Measurements from ENCODE around the gene SAMD4B.
"Not testable (repeated sequence)": the region's sequence is repeated elsewhere in the genome, so short reads cannot be mapped to it uniquely, and the experiment has no call there.

SAMD4B gene

DNA sequence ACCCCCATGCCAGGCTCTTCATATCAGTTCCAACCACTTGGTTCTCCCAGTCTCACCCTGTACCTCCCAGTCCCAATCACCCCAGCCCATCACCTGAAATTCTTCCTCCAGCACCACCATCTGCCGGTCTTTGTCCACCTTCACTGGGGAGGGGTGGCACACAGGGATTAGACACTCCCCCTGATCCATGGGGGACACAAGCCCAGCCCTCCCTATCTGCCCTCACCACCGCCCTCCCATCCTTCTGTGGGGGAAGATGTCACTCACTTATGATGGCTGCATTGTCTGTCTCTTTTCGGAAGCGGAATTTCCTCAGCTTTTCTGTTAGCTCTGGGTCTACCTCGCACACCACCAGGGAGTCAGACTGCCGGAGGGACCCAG is 7.1 kb upstream of the SAMD4B start:
- DNase-seq: no peak

DNA sequence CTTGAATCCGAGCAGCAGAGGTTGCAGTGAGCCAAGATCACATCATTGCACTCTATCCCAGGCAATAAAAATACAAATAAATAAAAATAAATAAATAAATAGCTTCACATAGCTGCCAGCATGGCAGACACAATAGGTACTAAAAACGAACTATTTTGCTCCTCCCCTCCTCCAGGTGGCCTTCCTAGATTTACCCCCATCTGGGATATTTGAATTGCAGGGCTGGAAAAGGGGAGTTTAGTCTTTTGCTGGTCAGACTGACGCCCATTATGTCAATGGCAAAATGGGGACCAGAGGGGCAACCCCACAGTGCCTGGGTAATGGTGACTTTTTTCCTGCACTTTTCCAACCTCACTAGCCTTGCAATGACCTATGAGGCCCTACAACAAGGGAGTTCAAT is 5.7 kb upstream of the SAMD4B start:
- DNase-seq: no peak

DNA sequence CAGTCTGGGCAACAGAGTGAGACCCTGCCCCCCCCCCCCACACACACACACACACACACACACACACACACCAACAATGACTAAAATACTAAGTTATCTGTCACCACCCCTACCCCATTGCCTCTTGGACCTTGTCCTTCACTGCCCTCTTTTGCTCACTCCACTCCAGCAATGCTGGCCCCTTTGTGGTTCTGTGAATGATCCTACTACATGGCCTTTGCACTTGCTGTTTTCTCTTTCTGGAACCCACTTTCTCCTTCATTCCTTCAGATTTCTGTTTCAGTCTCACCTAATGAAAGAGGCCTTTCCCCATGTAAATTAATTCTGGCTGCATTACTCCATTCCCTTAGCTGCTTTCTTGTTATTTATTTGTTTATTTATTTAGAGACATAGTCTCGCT is 2.5 kb upstream of the SAMD4B start:
- DNase-seq: no peak

DNA sequence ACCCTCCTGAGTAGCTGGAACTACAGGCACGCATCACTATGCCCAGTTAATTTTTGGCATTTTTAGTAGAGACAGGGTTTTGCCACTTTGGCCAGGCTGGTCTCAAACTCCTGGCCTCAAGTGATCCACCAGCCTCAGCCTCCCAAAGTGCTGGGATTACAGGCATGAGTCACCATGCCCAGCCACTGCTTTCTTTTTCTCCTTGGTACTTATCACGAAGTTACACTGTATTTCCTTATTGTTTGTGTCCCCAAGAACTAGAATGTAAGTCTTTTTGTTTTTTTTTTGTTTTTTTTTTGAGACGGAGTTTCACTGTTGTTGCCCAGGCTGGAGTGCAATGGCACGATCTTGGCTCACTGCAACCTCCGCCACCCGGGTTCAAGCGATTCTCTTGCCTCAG is 2.1 kb upstream of the SAMD4B start:
- not testable (repeated sequence) for DNase-seq

DNA sequence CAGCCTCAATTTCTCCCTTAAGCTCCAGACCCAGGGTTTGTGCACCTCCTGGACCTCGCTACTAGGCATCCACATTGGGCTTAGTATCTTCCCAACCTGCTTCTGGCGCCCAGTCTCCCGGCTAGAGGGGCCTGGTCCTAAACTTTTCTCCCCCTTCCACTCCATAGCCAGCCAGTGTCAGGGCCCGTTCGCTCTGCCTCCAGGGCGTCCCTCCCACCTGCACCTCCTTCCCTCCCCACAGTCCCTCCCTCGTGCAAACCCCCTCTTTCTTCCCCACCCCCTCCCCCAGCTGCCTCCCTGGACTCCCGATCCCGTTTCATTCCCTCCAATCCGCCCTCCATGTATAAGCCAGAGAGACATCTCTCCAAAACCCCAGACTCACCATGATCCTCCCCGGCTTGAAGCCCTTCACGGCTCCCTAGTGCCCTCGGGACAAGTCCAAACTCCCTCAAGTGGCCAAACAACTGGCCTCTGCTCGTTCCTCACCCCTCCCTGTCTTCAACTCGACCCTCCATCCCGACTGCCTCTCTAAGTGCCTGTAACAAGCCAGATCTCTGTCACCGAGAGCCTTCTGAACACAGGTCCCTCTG is 997 bp upstream of the SAMD4B start:
- no peak for DNase-seq

DNA sequence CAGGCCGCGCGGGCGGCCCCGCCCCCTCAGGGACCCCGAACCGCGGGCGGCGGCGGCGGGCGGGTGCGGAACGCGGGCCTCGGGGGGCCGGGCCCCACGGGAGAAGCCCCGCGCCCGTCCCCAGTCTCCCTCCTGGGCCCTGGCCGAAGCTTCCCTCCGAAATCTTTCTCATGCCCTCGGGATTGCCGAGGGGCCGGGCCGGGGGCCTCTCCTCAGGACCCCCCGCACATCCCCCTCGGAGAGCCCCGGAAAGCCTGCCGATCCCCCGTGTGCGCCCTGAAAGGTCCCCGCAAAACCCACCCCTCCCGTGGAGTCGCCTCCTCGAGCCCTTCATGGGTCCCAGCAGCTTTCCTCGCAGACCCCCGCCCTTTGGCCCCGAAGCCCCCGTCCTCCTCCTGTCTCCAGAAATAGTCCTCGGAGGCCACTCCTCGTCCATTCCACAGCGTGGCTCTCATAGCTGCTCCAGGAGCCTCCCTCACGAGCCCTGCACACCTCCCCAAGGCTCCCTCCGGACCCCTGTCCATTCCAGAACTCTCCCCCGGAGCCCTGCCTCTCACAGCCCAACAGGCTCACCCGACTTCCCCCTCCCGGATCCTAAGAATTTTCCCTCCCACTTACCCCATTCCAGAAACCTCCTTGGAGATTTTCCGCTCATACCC is 555 bp downstream of the SAMD4B start:
- DNase-seq: no peak

DNA sequence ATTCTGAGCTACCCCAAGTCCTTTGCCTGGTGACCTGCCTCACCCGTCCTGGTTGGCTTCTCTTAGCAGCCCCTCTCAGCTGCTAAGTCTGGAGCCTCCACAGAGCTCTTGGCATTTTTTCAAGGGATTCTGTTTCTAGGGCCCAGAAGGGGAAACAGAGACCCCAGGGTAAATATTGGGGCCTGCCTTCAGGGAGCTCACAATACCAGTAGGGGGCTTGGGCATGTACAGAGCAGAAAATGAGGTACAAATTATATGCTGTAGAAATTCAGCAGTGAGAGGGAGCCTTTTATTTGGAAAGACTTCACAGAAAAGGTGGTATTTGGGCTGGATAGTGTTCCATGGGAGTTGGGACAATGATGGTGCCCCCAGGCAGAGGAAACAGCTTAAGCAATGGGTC is 3.7 kb downstream of the SAMD4B start:
- DNase-seq: no peak

DNA sequence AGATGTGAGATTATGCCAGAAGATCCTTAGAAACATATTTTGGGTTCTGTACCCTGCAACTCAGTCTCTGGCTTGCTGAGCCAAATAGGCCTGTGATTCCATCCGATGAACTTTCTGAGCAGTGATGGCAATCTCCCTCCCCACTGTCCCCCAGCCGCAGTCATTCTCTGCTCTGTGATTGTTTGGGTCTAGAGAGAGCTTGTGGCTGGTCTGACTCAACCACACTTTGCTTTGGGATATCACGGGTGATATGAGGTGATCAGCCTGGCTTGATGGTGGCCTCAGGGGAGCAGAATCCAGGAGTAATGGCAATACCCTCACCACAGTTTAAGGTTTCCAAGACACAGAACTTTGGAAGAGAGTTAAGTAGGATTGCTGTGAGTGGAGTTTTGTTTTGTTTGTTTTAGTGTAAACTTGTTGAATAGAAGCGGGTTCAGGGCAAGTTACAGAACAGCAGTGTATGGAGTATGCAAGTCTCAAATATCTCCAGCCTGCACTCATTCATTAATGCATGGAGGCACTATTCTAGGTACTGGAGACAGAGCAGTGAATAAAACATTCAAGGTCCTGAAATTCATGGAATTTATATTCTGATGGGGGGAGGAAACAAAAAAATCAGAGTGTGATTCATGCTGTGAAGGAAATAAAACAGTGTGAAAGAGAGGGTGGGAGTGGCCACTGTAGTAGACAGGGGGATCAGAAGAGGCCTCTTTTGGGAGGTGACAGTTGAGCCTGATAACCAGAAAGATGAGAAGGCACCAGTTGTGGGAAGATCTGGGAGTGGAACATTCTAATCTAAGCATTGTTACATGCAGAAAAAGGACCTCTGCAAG is 5.3 kb downstream of the SAMD4B start:
- DNase-seq: no peak

DNA sequence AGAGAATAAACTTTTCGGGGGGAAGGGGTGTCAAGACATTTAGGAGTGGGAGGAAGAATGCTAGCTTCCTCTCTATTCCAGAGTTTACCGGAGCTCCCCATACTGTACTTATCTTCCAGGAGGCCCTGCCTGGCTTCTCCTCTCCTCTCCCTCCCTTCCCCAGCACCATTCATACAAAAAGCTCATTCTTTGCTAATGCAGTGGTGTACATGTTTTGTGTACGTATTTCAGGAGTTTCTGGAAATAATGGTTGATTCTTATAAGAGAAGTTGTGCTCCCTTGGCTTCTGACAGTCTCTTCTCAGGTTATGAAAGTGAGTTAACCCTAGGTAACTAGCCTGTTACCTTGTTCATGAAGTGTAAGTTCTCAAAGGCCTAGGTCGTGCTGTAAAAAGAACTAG is 7.1 kb downstream of the SAMD4B start:
- no peak for DNase-seq

DNA sequence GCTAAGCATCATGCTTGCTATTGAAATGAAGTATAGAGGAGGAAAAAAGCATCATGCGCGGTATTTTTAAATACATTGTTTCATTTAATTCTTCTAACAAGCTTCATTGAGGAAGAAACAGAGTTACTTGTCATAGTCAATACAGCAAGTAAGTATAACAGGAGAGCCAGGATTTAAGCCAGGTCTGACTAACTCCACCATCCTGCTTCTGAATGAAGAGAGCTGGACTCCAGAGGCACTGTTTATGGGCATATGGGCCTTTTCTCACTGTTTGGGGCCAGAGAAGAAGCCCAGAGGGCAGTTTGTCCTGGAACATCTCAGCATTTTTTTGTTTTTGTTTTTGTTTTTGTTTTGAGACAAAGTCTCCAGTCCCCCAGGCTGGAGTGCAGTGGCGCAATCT is 7.9 kb downstream of the SAMD4B start:
- DNase-seq: no peak

DNA sequence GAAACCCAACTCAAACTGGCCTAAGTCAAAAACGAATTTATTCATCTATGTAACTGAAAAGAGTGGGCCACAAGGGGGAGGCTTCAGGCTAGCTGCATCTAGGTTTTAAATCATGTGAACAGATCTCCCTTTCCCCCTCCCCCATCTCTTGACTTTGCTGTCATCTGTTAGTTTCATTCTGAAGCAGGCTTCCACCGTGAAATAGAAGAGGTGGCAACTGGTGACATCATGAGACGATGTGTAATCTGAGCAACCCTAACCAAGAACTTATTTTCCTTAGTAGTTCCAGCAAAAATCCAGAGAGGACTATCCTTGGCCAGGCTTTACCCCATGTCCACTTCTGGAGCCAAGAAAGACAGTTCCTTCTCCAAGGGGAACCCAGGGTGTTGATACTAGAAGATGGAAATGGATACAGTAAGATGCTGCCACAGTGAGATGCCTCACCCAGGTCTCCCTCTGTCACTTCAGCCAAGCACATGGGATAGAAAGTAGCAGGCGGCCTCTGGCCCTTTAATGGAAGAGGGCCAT is 9.4 kb downstream of the SAMD4B start:
- no peak for DNase-seq

DNA sequence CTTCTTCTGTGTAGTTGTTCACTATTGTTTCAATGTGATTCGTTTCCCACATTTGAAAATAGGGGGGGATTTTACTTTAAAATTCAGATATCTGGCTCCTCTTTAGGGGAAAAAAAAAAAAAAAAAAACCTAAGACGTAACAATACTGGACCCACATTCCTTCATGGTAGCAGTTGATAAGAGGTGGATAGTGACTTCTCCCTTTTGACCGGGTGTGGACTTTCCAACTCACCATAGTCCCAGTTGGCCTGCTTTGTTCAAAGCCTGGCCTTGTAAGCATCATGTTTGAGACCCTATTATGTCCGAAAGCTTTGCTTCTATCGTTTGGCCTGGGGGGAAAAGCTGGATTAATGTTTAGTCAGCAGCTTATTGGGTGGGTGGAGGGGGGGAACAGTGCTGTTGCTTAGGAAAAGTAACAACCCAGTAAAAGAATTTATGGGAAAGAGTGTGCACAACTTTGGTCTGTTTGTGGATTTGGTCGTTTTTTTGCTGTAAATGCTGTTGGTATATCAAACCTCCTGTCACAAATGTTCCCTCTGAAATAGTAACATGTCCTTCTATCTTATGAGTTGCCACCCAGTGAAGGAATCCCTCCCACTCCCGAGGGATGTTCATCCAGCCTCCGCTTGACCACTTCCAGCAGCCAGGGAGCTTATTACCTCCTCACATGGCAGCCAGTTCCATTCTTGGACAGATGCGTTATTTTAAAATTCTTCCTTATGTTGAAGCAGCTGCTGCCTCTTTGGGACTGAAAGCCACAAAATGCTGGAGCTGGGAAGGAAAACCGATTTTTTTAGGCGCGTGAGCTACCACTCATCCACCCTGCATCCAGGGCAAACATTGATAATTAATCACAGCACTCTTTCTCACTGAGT is 10.4 kb downstream of the SAMD4B start:
- DNase-seq: no peak

DNA sequence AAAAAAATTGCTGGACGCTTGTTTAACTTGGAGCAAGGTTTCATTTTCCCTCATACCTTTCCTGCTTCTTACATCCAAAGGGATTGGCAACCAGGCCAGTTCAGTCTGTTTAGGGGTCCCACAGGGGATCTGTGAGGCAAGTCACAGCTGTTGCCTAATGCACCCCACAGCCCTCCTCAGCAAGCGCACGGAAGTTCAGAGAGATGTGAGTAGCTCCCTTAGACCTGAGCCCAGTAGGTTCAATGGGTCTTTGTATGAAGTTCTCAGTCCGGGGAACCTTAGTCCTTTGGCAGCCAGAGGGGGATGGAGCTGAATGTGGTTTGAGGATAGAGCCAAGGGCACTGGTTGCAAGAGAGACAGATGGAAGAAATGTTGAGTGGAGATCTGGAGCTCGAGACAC is 13.0 kb downstream of the SAMD4B start:
- no peak for DNase-seq

DNA sequence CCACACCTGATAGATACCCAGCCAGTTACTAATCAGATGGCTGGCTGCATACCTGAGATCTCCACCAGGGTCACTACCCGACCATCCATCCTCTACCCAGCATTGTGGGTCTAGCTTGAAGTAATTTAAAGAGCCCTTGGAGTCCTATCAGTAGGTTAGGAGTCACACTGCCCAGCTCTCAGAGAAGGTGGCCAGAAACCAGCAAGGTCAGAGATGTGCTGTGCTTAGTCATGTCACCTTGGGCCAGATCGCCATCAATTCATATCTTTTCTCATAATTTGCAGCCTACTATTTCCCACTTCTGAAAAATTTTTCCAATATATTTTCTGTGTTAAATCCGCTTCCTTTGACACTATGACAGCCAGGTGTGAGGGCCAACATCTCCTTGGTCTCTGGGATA is 13.9 kb downstream of the SAMD4B start:
- no peak for DNase-seq

DNA sequence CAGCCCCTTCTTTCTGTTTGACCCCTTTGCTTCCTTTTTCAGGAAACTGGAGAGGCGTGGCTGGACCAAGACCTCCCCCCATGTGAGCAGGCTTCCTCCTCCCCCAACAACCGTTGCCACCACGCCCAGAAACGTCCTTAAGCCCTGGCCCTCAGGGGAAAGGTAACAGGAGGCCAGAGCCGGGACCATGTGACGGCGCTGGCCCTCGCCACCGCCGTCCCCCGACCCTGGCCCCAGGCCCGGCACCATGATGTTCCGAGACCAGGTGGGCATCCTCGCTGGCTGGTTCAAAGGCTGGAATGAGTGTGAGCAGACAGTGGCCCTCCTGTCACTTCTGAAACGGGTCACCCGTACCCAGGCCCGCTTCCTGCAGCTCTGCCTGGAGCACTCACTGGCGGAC is 14.4 kb downstream of the SAMD4B start:
- no peak for DNase-seq

DNA sequence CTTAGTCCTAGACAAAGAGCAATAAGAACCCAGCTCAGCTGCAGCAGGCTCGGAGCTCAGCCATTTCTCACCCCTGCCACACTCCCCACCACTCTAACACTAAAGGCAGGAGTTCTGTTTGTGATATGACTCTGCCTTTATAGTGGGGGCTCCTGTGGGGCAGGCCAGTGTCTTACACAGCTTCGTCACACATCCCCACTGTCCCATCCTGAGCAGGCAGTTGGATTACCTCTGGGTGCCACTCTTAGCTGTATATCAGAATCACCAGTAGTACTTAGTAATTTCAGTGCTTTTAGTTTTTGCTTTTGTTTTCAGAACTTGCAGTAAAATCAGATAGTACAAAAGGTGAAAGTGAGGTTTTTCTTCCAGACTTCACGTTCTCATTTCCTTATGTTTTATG is 16.8 kb downstream of the SAMD4B start:
- no peak for DNase-seq

DNA sequence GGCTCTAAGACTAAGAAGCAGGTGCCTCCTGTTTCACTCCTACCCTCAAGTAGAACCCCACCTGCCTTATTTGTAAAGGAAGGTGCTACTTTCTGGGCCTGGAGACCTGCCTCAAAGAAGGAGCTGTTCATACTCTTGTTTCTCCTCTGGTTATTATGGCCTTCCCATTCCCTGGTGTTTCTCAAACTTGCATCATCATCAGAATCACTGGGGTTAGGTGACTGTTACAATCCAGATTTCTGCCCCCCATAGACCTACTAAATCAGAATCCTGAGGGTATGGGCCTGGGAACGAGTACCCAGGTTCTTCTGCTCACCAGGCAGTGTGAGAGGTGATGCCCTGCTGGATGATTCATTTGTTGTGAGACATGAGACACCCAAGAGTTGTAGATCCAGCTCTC is 18.4 kb downstream of the SAMD4B start:
- DNase-seq: no peak

DNA sequence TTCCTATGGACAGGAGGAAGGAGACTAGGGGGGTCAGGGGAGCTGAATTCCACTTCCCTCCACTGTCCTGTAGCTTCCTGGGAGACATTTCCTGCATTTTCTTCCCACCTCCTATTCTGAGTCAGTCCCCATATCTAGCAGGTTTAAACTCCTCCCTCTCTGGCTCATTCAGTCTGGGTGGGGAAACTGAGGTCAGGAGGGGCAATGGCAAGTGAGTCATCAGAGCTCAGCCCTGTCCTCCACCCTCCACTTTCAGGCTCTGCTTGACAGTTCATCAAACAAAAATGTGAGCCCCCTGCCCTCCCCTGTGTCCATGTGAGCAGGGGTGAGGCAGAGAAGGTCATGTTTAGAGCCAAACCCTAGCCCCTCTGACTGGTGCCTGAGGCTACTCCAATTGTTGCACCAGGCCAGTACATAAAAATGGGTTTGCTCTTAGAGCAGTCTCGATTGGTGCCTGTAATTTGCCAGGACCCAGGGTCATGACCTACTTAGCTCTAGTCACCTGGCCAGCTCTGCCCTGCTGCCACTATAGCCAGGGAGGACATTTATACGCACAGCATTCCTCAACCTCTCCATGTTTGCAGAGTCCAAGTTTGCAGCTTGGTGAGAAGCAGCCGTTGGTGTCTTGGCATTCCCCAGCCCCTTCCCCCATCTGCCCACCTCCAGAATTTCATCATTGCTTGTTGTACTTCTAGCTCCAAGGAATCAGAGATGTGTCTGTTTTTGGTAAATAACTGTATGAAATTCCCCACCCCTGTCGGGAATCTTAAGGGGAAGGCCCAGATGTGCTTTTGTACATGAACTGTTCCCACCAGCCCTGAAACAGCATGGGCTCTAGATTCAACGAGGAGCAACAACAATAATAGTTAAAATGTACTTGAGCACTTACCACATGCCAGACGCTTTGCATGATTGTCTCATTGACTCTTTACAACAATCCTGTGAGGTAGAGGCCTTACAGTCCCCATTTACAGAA is 20.7 kb downstream of the SAMD4B start:
- no peak for DNase-seq

DNA sequence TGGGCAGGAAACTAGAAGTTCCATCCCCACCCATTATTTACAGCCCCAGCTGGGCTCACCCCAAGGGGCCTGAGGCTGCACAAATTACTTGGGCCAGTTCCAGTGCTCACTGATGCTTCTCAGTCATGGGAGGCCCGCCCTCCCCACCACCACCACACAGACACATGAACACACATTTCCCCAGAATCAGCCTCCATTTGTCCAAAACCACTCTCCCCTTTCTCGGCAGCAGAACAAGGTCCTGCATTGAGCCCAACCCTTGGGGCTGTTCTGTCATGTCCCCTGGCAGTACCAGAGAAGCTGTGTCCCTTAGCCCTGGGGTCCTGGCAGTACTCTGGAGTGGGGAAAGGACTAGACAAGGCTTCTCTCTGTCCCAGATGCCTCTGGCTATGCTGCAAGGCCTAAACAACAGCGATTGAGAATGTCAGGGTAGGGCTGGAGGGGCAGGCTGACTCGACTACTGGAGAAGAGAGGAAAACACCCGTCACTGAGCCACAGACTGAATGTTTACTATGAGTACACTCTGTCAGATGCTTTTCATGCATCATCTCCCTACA is 21.8 kb downstream of the SAMD4B start:
- DNase-seq: no peak

DNA sequence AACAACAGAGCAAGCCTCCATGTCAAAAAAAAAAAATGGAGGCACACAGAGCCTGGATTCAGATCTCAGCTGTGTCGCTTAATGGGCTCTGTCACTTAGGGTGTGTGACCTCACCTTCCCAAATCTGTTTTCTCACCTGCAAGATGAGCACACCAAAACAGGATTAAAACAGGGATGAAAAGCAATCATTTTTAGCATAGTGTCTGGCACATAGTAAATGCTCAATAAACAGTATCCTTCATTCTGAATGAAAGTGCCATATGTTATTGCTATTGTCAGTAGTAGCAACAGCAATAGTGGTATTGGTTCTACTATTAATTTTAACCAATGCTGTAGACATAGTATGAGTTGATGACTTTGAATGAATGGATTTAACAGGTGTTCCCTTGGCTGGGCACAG is 23.3 kb downstream of the SAMD4B start:
- DNase-seq: no peak

DNA sequence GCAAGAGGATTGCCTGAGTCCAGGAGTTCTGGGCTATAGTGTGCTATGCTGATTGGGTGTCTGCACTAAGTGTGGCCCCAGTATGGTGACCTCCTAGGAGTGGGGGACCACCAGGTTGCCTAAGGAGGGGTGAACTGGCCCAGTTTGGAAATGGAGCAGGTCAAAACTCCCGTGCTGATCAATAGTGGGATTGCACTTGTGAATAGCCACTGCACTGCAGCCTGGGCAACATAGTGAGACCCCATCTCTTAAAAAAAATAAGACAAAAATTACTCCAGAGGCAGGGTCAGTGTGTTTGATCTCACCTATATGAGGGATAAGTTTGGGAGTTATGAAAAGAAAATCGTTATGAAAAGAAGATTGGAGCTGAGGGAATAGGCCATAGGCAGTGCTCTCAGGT is 27.0 kb downstream of the SAMD4B start:
- DNase-seq: no peak

DNA sequence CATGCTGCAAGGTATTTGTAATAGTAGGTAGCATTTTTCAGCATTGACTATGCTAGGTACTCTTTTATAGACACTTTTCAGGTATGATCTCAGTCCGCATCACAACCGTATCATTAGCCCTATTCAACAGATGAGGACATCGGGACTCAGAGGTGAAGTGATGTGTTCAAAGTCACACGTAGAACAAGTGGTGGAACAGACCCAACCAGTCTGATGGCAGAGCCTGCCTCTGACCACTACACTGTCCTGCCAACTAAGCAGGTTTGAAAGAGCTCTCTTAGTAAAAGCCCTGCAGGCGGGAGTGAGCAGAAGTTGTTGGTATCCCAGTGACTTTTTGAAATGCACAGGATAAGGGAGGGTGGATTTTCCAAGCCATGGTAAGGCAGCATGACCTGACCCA is 28.5 kb downstream of the SAMD4B start:
- DNase-seq: no peak
